Neuron (in vitro differentiated cells): ENCODE data around the gene HCFC1.

Experiments
- H2AFZ ChIP-seq: one replicate; pipeline ENCODE4 v1.6.1; 2013; ENCODE audit warnings: low read depth, mild to moderate bottlenecking, inconsistent platforms, low read length, moderate library complexity
- H3K27me3 ChIP-seq: one replicate; pipeline ENCODE4 v1.6.1; 2013; ENCODE audit warnings: low read length; ENCODE audit not compliant: insufficient read depth
- H3K36me3 ChIP-seq: one replicate; pipeline ENCODE4 v1.6.1; 2013; ENCODE audit warnings: low read length; ENCODE audit not compliant: insufficient read depth
- H3K4me1 ChIP-seq: one replicate; pipeline ENCODE4 v1.6.1; 2013; ENCODE audit warnings: low read length; ENCODE audit not compliant: insufficient read depth
- H3K4me3 ChIP-seq: 2 replicates; pipeline ENCODE4 v1.5.1; 2013; ENCODE audit warnings: mild to moderate bottlenecking, low read length, moderate library complexity
- H3K9me3 ChIP-seq: one replicate; pipeline ENCODE4 v1.6.1; 2013; ENCODE audit warnings: low read length

Gene HCFC1

DNA sequence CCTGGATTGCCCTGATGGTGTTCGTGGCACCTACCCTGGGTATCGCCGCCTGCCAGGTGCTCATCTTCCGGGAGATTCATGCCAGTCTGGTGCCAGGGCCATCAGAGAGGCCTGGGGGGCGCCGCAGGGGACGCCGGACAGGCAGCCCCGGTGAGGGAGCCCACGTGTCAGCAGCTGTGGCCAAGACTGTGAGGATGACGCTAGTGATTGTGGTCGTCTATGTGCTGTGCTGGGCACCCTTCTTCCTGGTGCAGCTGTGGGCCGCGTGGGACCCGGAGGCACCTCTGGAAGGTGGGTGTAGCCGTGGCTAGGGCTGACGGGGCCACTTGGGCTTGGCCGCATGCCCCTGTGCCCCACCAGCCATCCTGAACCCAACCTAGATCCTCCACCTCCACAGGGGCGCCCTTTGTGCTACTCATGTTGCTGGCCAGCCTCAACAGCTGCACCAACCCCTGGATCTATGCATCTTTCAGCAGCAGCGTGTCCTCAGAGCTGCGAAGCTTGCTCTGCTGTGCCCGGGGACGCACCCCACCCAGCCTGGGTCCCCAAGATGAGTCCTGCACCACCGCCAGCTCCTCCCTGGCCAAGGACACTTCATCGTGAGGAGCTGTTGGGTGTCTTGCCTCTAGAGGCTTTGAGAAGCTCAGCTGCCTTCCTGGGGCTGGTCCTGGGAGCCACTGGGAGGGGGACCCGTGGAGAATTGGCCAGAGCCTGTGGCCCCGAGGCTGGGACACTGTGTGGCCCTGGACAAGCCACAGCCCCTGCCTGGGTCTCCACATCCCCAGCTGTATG, 65.3 kb downstream of the HCFC1 start:
- peaks cover 2% of the 10 kb centered on the region for H3K4me1 ChIP-seq
- no peak overlapping the region for H3K4me3 ChIP-seq
- peaks cover 29% of the 10 kb centered on the region for H3K27me3 ChIP-seq
- H3K36me3 ChIP-seq = no peaks in the 10 kb centered on the region
- H3K9me3 ChIP-seq = no peaks in the 10 kb centered on the region
- no peak overlapping the region for H2AFZ ChIP-seq

DNA sequence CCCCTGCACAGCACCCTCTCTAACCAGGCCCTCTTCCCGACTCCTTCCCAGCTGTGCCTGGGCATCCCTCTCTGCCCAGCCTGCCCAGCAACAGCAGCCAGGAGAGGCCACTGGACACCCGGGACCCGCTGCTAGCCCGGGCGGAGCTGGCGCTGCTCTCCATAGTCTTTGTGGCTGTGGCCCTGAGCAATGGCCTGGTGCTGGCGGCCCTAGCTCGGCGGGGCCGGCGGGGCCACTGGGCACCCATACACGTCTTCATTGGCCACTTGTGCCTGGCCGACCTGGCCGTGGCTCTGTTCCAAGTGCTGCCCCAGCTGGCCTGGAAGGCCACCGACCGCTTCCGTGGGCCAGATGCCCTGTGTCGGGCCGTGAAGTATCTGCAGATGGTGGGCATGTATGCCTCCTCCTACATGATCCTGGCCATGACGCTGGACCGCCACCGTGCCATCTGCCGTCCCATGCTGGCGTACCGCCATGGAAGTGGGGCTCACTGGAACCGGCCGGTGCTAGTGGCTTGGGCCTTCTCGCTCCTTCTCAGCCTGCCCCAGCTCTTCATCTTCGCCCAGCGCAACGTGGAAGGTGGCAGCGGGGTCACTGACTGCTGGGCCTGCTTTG, 66.0 kb downstream of the HCFC1 start:
- Histone ChIP-seq H3K9me3 (no peaks in the 10 kb centered on the region), H3K4me1 (peaks cover 9% of the 10 kb centered on the region), H3K36me3 (no peaks in the 10 kb centered on the region), H3K27me3 (peaks cover 29% of the 10 kb centered on the region), H2AFZ (no peak overlapping the region), H3K4me3 (no peak overlapping the region)

DNA sequence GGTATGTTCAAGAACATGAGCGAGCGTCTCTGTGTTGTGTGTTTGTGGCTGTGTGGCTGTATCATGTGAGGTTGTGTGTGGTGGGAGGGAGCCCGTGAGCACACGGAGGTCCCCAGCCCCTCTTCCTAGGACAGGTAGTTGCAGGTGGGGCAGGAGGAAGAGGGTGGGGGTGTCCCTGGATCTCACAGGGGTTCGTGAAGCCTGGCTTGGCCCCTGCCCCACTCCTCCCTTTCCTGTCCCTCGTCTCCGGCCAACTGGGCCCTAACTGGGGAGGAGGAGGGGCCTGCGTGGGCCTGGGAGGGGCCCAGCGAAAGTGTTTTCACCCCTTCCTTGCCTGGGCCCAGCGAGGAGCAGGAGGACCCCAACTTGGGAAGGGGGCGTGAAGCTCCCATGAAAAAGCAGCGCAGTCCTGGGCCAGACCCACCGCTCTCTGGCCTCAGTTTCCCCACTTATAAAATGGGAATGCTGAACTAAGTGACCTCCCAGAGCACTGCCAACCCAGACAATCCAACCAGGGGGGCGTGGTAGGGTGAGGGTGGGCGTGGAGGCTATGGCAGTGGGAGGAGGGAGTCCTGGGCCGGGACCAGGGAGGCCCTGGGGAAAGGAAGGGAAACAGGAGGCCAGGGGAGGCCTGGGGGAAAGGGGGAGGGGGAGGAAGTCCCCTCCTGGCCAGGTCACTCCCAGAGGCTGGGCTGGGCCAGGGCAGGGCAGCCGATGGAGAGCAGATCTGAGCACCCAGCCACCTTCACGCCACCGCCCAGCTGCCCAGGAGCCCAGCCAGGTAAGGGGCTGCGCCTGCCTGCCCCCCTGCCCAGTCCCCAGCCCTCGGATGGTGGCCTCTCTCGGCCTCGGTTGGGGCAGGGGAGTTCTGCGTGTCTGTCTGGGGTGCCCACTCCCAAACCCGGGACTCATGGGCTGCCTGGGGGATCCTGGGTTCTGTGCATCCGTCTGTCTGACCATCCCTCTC, 67.3 kb downstream of the HCFC1 start, which contains the start of gene AVPR2:
Gene AVPR2, plus strand, starts transcription at position 683 of the 967 bp plus-strand sequence. CDS start 473 bp downstream, outside the sequence.
- H2AFZ ChIP-seq = no peak within 1 kb of the TSS
- H3K9me3 ChIP-seq = no peaks in the 10 kb centered on the region
- H3K4me1 ChIP-seq = peaks cover 11% of the 10 kb centered on the region
- H3K27me3 ChIP-seq = peaks cover 29% of the 10 kb centered on the region
- H3K36me3 ChIP-seq = no peaks in the 10 kb centered on the region
- H3K4me3 ChIP-seq = no peak within 1 kb of the TSS

DNA sequence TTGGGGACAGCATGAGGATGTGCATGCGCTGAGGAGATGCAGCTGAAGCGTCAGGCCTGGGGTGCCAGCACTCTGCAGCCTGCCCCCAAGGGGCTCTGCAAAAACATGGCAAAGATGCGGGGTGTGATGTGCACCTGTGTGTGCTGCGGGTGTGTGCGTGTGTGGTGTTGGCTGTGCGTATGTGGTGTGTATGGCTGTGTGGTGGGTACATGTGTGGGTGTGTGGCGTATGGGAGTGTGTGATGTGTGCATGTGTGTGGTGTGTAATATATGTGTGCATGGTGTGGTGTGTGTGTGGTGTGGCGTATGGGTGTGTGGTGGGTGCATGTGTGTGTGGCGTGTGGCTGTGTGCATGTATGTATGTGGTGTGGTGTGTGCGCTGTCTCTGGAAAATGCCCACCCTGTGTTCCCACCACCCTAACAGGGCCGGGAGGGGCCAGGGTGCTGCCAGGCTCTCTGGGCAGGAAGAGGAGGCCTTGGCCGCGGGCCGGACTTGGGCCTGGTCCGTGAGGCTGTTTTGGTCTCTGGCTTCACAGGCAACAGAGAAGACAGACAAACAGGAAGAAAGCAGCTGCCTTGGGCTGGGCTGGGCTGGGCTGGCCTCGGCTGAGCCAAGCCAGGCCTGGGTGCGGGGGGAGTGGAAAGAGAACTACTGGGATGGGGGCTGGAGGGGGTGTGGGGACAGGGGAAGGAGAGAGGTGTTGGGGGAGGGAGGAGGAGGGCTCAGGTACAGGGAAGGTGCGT, 68.2 kb downstream of the HCFC1 start:
- H3K9me3 ChIP-seq = no peaks in the 10 kb centered on the region
- no peak overlapping the region for H2AFZ ChIP-seq
- H3K4me1 ChIP-seq = peaks cover 11% of the 10 kb centered on the region
- H3K4me3 ChIP-seq = no peak overlapping the region
- peaks cover 29% of the 10 kb centered on the region for H3K27me3 ChIP-seq
- H3K36me3 ChIP-seq = no peaks in the 10 kb centered on the region

DNA sequence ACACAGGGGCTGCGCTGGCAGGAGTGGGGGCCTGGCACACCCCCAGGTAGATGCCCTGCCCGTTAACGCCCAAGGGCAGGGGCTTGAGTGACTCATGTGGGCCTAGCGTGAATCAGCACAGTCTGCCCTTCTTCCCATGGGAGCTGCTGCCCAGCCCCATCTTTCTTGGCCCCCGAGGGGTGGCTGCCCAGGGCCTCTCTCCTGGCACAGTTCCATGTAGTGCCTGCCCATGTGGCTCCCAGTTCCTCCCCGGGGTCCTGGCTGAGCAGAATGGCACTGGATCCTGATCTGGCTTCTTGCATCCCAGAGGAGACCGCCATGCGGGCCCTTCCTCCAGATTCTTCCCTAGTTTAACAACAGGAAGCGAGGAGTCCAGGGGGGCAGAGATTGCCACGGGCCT, 69.2 kb downstream of the HCFC1 start:
- Histone ChIP-seq H3K27me3 (peaks cover 28% of the 10 kb centered on the region), H3K36me3 (no peaks in the 10 kb centered on the region), H3K9me3 (no peaks in the 10 kb centered on the region), H3K4me1 (peaks cover 11% of the 10 kb centered on the region), H3K4me3 (no peak overlapping the region), H2AFZ (no peak overlapping the region)

DNA sequence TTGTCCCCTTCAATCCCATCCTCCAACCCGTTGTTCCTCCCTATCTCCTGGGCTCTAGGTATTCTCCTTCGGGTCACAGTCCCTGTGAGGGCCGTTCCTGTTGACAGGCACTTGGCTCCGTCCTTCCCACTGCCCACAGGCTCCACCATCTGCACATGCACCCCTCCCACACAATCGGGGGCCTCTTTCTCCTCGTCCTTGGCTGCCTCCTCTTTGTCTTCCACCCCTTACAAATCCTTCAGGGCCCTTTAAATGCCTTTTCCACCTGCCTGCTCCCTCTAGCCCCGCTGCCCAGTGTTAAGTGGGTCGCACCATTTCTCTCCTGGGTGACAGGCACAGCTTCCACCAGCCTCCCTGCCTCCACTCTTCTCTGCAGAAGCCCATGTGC, 69.9 kb downstream of the HCFC1 start:
- Histone ChIP-seq H3K36me3 (no peaks in the 10 kb centered on the region), H3K4me3 (no peak overlapping the region)

DNA sequence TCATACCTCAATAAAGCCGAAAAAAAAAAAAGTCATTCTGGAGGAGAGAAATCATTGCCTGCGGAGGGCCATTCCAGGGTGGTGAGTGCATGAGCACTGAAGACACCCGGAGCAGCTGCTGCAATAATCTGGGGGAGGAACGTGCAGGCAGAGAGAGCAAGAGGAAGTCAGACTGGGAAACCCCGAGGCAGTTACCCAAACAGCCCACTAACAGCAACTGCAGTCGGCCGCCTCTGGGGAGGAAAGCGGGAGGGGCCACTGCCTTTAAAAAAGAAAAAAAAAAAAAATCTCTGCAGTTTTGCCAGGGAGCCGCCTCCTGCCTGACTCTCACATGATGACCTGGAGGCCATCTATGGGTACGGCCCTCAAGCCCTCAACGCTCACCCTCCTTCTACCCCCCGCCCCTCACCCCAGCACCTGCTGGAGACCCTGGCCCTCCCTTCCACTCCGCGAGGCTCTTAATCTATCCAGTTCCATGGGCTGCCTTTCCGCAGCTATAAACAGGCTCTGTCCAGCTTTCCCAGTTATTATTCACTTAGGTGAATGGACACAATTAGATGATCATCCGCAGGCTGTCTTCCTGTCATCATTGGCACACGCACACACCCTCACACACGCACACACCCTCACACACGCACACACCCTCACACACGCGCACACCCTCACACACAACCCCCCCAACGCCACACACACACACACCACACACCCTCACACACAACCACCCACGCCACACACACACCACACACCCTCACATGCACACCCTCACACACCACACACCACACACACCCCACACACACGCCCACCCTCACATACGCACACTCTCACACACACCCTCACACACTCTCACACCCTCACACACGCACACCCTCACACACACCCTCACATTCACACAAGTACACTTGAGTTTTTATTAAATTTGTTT, 70.5 kb downstream of the HCFC1 start:
- Histone ChIP-seq H3K27me3 (peaks cover 19% of the 10 kb centered on the region), H3K4me1 (peaks cover 11% of the 10 kb centered on the region), H3K36me3 (no peaks in the 10 kb centered on the region), H2AFZ (no peak overlapping the region), H3K4me3 (no peak overlapping the region), H3K9me3 (no peaks in the 10 kb centered on the region)

More for the DNA sequence above, 69.9 kb downstream of the HCFC1 start:
- no peaks in the 10 kb centered on the region for H3K9me3 ChIP-seq
- H3K27me3 ChIP-seq = peaks cover 24% of the 10 kb centered on the region
- peaks cover 11% of the 10 kb centered on the region for H3K4me1 ChIP-seq
- no peak overlapping the region for H2AFZ ChIP-seq

DNA sequence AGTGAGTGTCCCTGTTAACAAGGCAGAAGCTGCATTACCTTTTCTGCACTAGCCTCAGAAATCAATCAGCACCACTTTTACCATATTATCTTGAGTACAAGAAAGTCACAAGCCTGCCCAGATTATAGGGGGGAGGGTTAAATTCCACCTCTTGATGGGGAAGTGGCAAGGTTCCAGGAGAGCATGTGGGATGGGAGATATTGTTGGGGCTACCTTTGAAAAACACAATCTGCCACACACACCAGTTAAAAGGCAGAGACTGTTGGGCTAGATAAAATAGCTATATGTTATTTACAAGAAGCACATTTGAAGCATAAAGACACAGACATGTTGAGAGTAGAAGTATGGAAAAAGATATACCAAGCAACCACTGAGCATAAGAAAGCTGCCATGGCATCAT, 73.7 kb downstream of the HCFC1 start:
- H3K36me3 ChIP-seq = no peaks in the 10 kb centered on the region
- peaks cover 11% of the 10 kb centered on the region for H3K4me1 ChIP-seq
- H3K9me3 ChIP-seq = no peaks in the 10 kb centered on the region

More for the DNA sequence above, 73.7 kb downstream of the HCFC1 start:
- Histone ChIP-seq H3K27me3 (peaks cover 16% of the 10 kb centered on the region), H2AFZ (no peak overlapping the region), H3K4me3 (no peak overlapping the region)
